ENCODE results near the gene ERO1B. TPM values are rescaled to one million over a fixed set of nuclear protein-coding genes. Genes with fewer than 3 reads are reported as not detected.

ERO1B gene
- total RNA-seq, 2 donors from 2014 or later: 8.4 to 10.5 TPM

DNA sequence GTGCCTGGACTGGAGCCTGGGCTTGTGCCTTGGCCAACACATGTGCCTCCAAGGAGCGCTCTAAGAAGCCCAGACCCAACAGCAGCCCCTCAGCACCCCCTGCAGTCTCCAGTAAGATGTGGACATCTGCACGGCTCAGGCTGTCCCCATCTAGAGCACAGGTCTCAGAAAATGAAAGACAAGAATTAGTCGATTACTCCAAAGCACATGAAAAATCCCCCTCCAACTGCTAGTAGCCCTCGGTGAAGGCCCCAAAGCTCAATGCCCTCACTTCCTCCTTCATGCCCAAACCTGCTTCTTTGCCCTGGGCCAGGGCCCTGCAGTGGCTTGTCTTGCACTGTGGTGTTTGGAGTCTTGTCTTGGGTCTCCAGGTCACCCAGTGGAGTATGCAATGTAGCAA, 21.9 kb upstream of the ERO1B start:
- DNase-seq (ENCODE audit: low spot score): no peak
- intact Hi-C loops (cut with DNase I): no loop called here

GRCh38 chr1:236302941-236303340, 21.2 kb upstream of the ERO1B start:
- intact Hi-C loops (cut with DNase I): no loop called here
- no peak for DNase-seq (ENCODE audit: low spot score)

DNA sequence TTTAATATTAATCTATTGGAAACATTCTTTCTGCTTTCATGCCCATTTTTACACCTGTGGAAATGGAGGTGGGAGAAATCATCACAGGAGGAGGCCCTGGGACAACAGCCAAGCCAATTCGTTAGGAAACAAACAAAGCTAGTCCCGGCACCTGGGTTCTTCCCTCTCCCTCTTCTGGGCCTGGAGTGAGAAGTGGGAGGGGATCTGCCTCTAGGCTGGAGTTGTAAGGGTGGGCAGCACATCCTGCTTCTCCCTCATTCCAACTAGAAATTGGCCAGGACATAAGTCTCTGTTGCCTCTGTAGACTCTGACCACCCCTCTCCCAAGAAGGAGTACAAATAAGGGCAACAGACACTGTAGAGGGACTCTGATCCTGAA, 20.2 kb upstream of the ERO1B start:
- intact Hi-C loops (cut with DNase I): no loop called here
- DNase-seq (ENCODE audit: low spot score): no peak

DNA sequence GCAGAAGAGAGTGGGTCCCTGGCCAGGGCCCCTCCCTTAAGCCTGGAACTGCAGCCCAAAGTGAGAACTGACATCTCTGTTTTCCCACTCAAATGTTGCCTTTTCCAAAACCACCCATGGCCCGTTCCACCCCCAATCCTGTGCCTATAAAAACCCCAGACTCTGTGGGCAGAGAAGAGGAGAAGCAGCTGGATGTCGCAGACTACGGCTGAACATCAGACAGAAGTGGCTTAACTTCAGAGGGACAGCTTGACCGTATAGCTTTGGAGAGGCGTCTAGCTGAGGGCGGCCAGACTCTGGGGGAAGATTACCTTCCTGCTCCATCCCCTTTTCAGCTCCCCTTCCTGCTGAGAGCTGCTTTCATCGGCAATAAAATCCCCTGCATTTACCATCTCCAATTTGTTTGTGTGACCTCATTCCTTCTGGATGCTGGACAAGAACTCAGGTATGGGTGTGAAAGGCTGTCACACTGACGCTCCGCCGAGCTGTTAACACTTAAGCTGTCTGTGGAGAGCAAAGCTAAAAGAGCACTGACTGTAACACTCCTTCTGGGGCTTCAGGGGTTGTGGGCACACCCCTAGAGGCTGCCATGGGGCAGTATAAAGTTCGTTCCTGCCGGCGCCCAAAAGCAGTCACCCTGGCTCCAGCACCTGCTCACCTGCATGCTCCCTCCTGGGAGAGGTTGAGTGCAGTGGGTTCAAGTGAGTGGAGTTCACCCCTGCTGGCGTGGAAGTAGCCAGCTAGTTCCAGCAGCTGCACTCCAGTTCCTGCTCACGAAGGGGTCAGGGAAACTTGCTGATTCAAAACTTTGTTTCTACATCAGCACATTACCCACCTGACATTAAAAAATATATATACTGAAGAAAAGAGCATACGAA, 19.6 kb upstream of the ERO1B start:
- intact Hi-C loops (cut with DNase I): no loop called here
- DNase-seq (ENCODE audit: low spot score): no peak

DNA sequence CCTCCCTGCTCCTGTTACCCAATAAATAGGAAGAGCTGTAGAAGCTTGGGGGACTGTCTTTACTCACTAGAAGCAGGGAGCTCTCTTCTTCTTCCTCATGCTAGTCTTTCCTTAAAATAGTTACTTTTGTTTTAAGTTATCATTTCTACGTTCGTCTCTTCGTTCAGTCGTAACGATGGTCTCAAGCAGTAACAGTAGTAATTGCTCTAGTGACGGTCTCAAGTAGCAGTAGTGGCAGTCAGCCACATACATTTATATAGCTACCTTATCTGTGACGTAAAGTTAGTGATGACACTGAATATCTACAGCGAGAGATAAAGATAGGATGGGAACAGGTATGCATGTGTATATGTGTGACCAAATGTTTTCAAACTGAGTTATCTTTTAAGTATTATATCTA, 15.4 kb upstream of the ERO1B start:
- DNase-seq (ENCODE audit: low spot score): no peak
- intact Hi-C loops (cut with DNase I): no loop called here

GRCh38 chr1:236292425-236292824, 10.7 kb upstream of the ERO1B start:
- intact Hi-C loops (cut with DNase I): no loop called here
- no peak for DNase-seq (ENCODE audit: low spot score)

GRCh38 chr1:236289492-236290131, 7.9 kb upstream of the ERO1B start:
- DNase-seq (ENCODE audit: low spot score): no peak
- intact Hi-C loops (cut with DNase I): no loop called here

GRCh38 chr1:236288620-236288976, 6.8 kb upstream of the ERO1B start:
- intact Hi-C loops (cut with DNase I): no loop called here

DNA sequence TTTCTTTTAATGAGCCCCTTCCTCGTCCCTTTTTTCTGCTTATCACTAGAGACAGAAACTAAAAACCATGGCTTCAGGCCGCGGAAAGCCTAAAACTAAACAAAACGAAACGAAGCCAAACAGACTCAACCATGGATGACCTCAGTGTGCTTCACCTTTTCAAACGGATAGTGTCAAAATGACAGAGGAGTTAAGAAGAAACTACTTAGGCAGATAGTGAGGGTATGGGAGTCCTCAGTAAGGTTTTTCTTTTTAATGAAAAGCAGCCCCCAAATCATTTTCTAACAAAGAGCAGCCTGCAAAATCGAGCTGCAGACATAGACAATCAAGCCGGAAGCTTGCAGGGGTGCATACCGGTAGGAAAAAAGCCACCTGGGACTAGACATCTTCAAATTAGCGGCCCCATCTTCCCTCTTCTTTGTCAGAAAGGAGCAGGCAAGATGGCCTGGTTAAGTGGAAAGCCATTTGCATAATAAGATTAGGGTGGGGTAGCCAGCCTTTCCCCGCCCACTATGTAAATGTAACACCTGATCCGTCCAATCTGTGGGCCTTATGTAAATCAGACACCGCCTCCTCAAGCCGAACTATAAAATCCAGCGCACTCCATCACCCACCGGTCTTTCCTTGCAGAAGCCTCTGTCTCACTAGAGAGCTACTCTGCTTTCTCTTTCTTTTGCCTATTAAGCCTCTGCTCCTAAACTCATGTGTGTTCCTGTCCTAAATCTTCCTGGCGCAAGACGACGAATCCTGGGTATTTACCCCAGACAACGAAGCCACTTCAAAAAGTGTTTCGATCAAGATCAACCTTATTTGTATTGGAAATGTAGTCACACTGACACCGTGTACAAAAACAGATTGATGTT, 6.2 kb upstream of the ERO1B start:
- intact Hi-C loops (cut with DNase I): no loop called here
- DNase-seq (ENCODE audit: low spot score): no peak

More at GRCh38 chr1:236288620-236288976, 6.8 kb upstream of the ERO1B start:
- DNase-seq (ENCODE audit: low spot score): no peak

GRCh38 chr1:236287356-236287755, 5.6 kb upstream of the ERO1B start:
- intact Hi-C loops (cut with DNase I): no loop called here
- DNase-seq (ENCODE audit: low spot score): no peak

DNA sequence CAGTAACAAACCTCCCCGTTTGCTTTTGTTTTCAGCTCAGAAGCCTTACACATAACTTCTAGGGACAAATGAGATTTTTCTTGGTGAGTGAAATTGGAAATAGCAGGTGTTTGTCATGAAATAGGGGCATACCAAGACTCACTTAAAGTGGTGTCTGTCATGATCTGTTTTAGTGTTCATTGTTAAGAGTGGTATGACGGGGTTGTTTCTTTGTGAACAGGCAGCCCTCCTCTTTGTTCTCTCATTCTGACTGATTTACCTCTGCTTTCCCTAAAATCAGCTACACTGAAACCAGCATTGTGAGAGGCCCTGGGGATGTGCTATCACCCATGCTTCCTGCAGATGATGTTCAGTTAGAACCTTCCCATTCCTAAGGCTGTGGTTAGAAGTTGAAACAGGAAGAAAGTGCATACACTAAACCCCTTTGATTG, 2.5 kb upstream of the ERO1B start:
- intact Hi-C loops (cut with DNase I): no loop called here

DNA sequence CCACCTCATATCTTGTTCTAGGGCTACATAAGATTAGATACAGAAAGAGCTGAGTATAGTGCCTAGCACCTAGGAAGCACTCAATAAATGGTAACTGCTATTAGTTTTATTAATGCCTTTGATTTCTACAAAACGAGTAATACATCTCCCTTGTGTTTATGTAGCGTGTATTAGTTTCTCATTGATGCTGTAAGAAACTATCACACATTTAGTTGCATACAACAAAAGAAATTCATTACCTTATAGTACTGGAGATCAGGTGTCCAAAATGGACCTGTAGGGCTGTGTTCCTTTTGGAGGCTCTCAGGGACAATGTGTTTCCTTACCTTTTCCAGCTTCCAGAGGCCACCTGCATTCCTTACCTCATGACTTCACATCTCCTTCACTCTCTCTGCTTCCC, 961 bp upstream of the ERO1B start:
- intact Hi-C loops (cut with DNase I): no loop called here

More for the DNA sequence above, 2.5 kb upstream of the ERO1B start:
- DNase-seq (ENCODE audit: low spot score): no peak

DNA sequence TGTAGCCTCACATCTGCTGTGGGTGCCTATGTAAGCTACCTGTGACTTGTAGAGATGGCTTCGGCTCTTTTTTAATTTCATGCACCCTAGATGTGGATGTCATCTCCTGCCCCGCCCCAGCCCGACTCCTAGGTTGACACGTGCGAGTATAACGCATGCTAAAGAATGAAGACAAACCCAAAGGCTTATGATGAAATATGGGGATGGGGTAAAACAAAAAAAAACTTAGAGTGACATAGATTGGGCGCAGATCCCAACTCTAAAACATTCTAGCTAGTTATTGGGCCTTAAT, 613 bp upstream of the ERO1B start:
- no peak for DNase-seq (ENCODE audit: low spot score)
- intact Hi-C loops (cut with DNase I): no loop called here

More for the DNA sequence above, 961 bp upstream of the ERO1B start:
- no peak for DNase-seq (ENCODE audit: low spot score)

DNA sequence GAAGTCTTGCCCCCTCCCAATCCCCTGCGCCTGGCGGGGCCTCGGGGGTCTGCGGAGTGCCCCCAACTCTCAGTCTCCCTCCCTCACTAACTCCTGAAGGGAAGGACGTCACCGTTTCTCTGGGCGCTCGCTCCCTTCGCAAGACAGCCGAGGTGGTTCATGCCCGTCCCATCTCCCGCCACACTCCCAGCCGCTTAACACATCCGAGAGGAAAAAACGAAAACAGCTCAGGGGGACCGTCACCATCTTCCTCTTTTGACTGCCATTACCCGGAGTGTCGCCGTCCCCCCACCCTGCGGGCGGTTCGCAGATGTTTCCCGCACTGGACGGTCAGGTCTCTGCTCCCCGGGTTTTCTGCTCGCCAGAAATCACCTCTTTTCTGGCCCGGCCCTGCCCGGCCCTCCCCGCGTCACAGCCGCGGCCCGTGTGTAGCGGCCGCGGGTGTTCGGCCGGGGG, 532 bp downstream of the ERO1B start:
- no peak for DNase-seq (ENCODE audit: low spot score)
- intact Hi-C loops (cut with DNase I): no loop called here

DNA sequence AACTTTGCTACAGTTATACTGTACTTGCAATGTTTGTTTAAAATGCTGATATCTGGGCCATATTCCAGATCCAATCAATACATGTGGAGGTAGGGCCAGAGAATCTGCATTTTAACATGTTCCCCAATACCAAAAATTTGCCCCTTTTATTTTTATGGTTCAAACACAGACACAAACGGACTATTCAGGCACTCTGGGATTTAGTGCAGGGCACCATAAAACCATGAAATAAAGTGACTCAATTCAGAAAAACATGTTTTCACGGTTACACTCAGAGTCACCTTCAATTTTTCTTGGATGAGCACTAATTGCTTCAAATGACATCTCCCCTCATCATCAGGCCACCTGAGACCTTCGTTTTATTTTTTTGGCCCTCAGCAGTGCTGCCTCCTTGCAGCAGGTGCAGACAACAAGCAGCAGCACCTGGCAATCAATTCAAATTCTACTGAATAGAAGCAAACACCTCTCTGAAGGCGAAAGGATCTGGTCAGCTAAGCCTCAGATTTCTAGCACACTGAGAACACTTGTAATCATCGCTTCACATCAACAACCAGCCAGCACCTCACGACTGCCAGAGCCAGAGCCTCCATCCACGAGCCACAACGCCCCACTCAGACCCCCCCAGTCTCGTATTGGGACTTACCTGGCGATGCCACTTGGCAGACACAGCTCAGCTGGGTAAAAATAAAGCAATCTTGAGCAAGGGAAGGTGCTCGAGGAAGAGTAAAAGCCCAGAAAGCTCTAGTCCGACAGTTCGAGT, 1.1 kb downstream of the ERO1B start:
- intact Hi-C loops (cut with DNase I): no loop called here

DNA sequence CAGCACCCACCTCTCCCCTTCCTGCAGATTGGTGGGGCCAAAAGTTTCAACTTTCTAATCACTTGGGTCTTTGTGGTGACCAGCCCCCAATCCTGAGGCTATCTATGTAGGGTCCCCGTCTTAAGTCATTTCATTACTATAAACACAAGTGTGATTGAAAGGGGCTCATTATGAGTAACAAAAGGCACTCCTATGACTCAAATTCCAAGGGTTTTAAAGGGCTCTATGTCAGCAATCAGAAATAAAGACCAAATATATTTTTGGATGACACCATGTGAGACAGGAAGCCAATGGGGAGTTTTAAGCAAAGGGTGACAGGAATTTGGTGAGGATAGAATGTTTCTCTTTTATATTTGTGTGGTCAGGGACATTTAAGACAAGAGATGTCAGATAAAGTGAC, 6.2 kb downstream of the ERO1B start:
- intact Hi-C loops (cut with DNase I): no loop called here

More for the DNA sequence above, 1.1 kb downstream of the ERO1B start:
- no peak for DNase-seq (ENCODE audit: low spot score)

GRCh38 chr1:236275061-236275460, 6.7 kb downstream of the ERO1B start:
- intact Hi-C loops (cut with DNase I): no loop called here
- no peak for DNase-seq (ENCODE audit: low spot score)

More for the DNA sequence above, 6.2 kb downstream of the ERO1B start:
- no peak for DNase-seq (ENCODE audit: low spot score)

GRCh38 chr1:236273358-236273757, 8.4 kb downstream of the ERO1B start:
- DNase-seq (ENCODE audit: low spot score): no peak
- intact Hi-C loops (cut with DNase I): no loop called here

- intact Hi-C loops (cut with DNase I): no loop called here
- no peak for DNase-seq (ENCODE audit: low spot score)
Observed at GRCh38 chr1:236269439-236269838, 12.3 kb downstream of the ERO1B start.
